Transverse colon (tissue), 4 donors: Measurements from ENCODE around the gene SAP30BP.

ENCODE experiments used
- POLR2AphosphoS5 ChIP-seq, 3 donors: sonication (generic); formaldehyde crosslinking; IDR thresholded peaks; one replicate each; pipeline ENCODE4 v1.6.1; 2016; ENCODE audit warnings: antibody characterized with exemption in 3 of 3
- TF ChIP-seq, protein P1 (sequence below), 5 experiments: fragments of 200-600 bp in 3 of 5; fragments of 450-650 bp in 2 of 5; sonication (generic) in 3 of 5; IDR thresholded peaks; 1 replicate in 2 of 5; 2 replicates in 3 of 5; pipeline ENCODE4 v1.5.1; 2016 to 2017; ENCODE audit warnings: antibody characterized with exemption in 5 of 5, inconsistent platforms in 3 of 5, mild to moderate bottlenecking in 2 of 5, moderate library complexity in 1 of 5

DNA sequence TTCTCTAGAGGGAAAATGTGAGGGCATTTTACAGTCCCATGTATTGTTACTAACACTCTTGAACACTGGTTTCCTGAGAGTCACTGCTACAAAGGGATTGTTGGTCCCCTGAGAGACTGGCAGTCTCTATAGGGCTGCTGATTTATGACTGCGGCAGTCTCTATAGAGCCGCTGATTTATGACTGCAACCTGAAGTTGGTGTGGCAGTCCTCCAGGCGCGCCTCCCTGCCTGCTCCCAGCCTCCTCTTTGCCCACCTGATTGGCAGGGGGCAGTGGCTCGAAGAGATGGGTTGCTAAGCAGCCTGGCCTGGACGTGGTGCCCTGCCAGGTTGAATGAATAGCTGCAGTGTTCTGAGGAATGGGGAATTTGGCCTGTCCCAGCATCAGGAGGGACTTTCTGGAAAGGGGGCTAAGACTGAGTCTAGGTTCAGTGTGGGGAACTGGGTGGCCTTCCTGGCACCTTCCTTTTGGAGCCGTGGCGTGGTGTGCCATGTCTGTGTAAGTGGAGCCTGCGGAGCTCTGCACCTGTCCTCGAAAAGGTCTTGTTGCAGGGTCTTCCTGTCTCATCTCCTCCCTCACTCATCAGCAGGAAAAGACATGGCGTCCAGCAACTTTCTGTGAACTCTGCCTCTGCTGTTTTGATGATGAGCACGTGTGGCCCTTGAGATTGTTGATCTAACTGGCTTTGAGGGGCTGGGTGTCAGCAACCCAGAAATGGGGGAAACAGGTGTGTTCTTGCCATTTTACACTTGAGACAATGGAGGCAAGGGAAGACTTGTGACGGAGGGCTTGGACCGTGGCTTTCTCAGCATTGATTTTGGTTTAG lies 24.9 kb downstream of the SAP30BP start:
- TF ChIP-seq, protein P1, sequence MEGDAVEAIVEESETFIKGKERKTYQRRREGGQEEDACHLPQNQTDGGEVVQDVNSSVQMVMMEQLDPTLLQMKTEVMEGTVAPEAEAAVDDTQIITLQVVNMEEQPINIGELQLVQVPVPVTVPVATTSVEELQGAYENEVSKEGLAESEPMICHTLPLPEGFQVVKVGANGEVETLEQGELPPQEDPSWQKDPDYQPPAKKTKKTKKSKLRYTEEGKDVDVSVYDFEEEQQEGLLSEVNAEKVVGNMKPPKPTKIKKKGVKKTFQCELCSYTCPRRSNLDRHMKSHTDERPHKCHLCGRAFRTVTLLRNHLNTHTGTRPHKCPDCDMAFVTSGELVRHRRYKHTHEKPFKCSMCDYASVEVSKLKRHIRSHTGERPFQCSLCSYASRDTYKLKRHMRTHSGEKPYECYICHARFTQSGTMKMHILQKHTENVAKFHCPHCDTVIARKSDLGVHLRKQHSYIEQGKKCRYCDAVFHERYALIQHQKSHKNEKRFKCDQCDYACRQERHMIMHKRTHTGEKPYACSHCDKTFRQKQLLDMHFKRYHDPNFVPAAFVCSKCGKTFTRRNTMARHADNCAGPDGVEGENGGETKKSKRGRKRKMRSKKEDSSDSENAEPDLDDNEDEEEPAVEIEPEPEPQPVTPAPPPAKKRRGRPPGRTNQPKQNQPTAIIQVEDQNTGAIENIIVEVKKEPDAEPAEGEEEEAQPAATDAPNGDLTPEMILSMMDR (IDR thresholded peaks at IDR 0.05) = no peak
- no peak for TF ChIP-seq POLR2AphosphoS5 (IDR thresholded peaks at IDR 0.05)
